ENCODE measurements around the gene MKRN2. TPM values are rescaled to one million over a fixed set of nuclear protein-coding genes. Genes with fewer than 3 reads are reported as not detected.

Gene MKRN2
- total and polyA plus RNA-seq, 2 of the 13 experiments (the other 11 are each of a cell fraction or from before 2014, with no cell fraction given): 25.5 to 34.3 TPM

GRCh38 chr3:12577379-12577778, 20.5 kb downstream of the MKRN2 start:
- TF ChIP-seq ZNF441 (CRISPR knock-in tag; IDR thresholded peaks at IDR 0.05; ENCODE audit: borderline replicate concordance) (no peak), ZNF644 (CRISPR knock-in tag; IDR thresholded peaks at IDR 0.05; ENCODE audit: low read depth) (no peak), PCBP1 (IDR thresholded peaks at IDR 0.05; ENCODE audit: borderline replicate concordance, low read depth, low read length) (no peak), KAT8 (CRISPR knock-in tag; IDR thresholded peaks at IDR 0.05) (no peak), KDM5A (IDR thresholded peaks at IDR 0.05; ENCODE audit: borderline replicate concordance, low read length) (no peak), ZIK1 (CRISPR knock-in tag; IDR thresholded peaks at IDR 0.05; ENCODE audit: borderline replicate concordance, low read depth) (no peak), CCAR2 (optimal IDR thresholded peaks at IDR 0.05; ENCODE audit: low read depth, low read length) (no peak), FUBP1 (CRISPR knock-in tag; IDR thresholded peaks at IDR 0.05; ENCODE audit: borderline replicate concordance) (no peak), ATF1 (CRISPR knock-in tag; IDR thresholded peaks at IDR 0.05) (no peak), ZNF672 (CRISPR knock-in tag; IDR thresholded peaks at IDR 0.05) (no peak), HNRNPL (IDR thresholded peaks at IDR 0.05; ENCODE audit: low read depth, low read length) (no peak)
- TF ChIP-seq, protein P1, sequence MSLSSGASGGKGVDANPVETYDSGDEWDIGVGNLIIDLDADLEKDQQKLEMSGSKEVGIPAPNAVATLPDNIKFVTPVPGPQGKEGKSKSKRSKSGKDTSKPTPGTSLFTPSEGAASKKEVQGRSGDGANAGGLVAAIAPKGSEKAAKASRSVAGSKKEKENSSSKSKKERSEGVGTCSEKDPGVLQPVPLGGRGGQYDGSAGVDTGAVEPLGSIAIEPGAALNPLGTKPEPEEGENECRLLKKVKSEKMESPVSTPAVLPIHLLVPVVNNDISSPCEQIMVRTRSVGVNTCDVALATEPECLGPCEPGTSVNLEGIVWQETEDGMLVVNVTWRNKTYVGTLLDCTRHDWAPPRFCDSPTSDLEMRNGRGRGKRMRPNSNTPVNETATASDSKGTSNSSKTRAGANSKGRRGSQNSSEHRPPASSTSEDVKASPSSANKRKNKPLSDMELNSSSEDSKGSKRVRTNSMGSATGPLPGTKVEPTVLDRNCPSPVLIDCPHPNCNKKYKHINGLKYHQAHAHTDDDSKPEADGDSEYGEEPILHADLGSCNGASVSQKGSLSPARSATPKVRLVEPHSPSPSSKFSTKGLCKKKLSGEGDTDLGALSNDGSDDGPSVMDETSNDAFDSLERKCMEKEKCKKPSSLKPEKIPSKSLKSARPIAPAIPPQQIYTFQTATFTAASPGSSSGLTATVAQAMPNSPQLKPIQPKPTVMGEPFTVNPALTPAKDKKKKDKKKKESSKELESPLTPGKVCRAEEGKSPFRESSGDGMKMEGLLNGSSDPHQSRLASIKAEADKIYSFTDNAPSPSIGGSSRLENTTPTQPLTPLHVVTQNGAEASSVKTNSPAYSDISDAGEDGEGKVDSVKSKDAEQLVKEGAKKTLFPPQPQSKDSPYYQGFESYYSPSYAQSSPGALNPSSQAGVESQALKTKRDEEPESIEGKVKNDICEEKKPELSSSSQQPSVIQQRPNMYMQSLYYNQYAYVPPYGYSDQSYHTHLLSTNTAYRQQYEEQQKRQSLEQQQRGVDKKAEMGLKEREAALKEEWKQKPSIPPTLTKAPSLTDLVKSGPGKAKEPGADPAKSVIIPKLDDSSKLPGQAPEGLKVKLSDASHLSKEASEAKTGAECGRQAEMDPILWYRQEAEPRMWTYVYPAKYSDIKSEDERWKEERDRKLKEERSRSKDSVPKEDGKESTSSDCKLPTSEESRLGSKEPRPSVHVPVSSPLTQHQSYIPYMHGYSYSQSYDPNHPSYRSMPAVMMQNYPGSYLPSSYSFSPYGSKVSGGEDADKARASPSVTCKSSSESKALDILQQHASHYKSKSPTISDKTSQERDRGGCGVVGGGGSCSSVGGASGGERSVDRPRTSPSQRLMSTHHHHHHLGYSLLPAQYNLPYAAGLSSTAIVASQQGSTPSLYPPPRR (CRISPR knock-in tag; IDR thresholded peaks at IDR 0.05; ENCODE audit: borderline replicate concordance): no peak
- no peaks in the 10 kb centered on the region for H3K27me3 ChIP-seq (ENCODE audit: control insufficient read depth in 1 of 2, insufficient read depth in 2 of 2, low read length in 2 of 2)
- peaks cover 3% of the 10 kb centered on the region for H3K79me2 ChIP-seq (ENCODE audit: insufficient read depth, low read length)
- H3K4me3 ChIP-seq (replicated peaks in 1 of 3; ENCODE audit: insufficient read depth in 1 of 3, low read depth in 2 of 3, low read length in 3 of 3): no peak overlapping the region
- intact Hi-C loops (cut with micrococcal nuclease; ENCODE audit: unreplicated experiment): no loop called here
- H3K4me2 ChIP-seq (ENCODE audit: low read depth, low read length): no peak overlapping the region
- no peaks in the 10 kb centered on the region for H3K9me3 ChIP-seq (ENCODE audit: low read length)
- ATAC-seq (no peak), FAIRE-seq (no peak), DNase-seq (ENCODE audit: low spot score) (no peak)
- H3K4me1 ChIP-seq (ENCODE audit: insufficient read depth, low read length): no peaks in the 10 kb centered on the region
- 0 out of 2 replicates have a peak, but pooled peaks cover 3% of the 10 kb centered on the region for H4K20me1 ChIP-seq (ENCODE audit: insufficient read depth, low read length)
- WGBS (ENCODE audit: low lambda C conversion rate): 97% methylated on average over 5 of the region's 5 CpGs
- BruUV-seq (replicated peaks): no TSS peak
- H2AFZ ChIP-seq (ENCODE audit: low read length): no peak overlapping the region
- POLR2A ChIA-PET: no interaction called here
- no peak overlapping the region for H3K9ac ChIP-seq (ENCODE audit: insufficient read depth, low read depth, low read length)
- peaks cover 39 to 92% of the 10 kb centered on the region in 2 experiments for H3K36me3 ChIP-seq (replicated peaks in 1 of 2; ENCODE audit: control insufficient read depth in 1 of 2, insufficient read depth in 2 of 2, low read length in 2 of 2)
- CTCF ChIA-PET (ENCODE audit: low intra/inter-chr PET ratio, low total read pairs): no interaction called here
- in situ Hi-C loops (cut with HindIII; ENCODE audit: extremely low pct_ligation_motif_present, low pct_unique_long_range_greater_than_20kb): no loop called here
- no peak overlapping the region for H3K27ac ChIP-seq (ENCODE audit: extremely low read length, insufficient read depth, low read length)
